SK-N-SH treated with all-trans-retinoic acid at 6 μM for 48 hours (cell line): ENCODE data around the gene SMPD3.

ENCODE experiments used
- ATAC-seq: fragments of 200-7000 bp; cut with Tn5 transposase; 3 replicates; pipeline ENCODE4 v1.9.1; 2020; ENCODE audit warnings: mild to moderate bottlenecking, moderate library complexity
- ARNTL ChIP-seq: fragments of 450-650 bp; formaldehyde crosslinking; IDR thresholded peaks from 2 replicates; pipeline ENCODE4 v1.5.0; 2020; ENCODE audit warnings: low read depth, mild to moderate bottlenecking, moderate library complexity, borderline replicate concordance
- BACH2 ChIP-seq: fragments of 250-450 bp; sonication (Bioruptor Pico); IDR thresholded peaks from 2 replicates; pipeline ENCODE4 v1.9.0; 2021; ENCODE audit warnings: mild to moderate bottlenecking, borderline replicate concordance
- CSDC2 ChIP-seq: fragments of 250-450 bp; sonication (Bioruptor Pico); IDR thresholded peaks from 2 replicates; pipeline ENCODE4 v1.5.0; 2020; ENCODE audit warnings: mild to moderate bottlenecking, moderate library complexity
- ESRRG ChIP-seq: fragments of 250-450 bp; sonication (Bioruptor Pico); IDR thresholded peaks from 2 replicates; pipeline ENCODE4 v1.6.1; 2021; ENCODE audit warnings: mild to moderate bottlenecking
- GLIS3 ChIP-seq: fragments of 250-450 bp; sonication (Bioruptor Pico); IDR thresholded peaks from 2 replicates; pipeline ENCODE4 v1.5.0; 2020; ENCODE audit warnings: mild to moderate bottlenecking, moderate library complexity
- ISL1 ChIP-seq: fragments of 250-450 bp; sonication (Bioruptor Pico); IDR thresholded peaks from 2 replicates; pipeline ENCODE4 v2.1.2; 2022; ENCODE audit warnings: mild to moderate bottlenecking, moderate library complexity
- OSR1 ChIP-seq: fragments of 250-450 bp; sonication (Bioruptor Pico); IDR thresholded peaks from 2 replicates; pipeline ENCODE4 v1.8.0; 2022; ENCODE audit warnings: moderate library complexity, mild to moderate bottlenecking, inconsistent platforms
- PATZ1 ChIP-seq: fragments of 250-450 bp; sonication (Bioruptor Pico); IDR thresholded peaks from 2 replicates; pipeline ENCODE4 v1.8.0; 2020; ENCODE audit warnings: mild to moderate bottlenecking, moderate library complexity, borderline replicate concordance
- PPARA ChIP-seq: fragments of 250-450 bp; sonication (Bioruptor Pico); IDR thresholded peaks from 2 replicates; pipeline ENCODE4 v1.5.0; 2020; ENCODE audit warnings: mild to moderate bottlenecking, borderline replicate concordance
- RARB ChIP-seq: fragments of 250-450 bp; sonication (Bioruptor Pico); IDR thresholded peaks from 2 replicates; pipeline ENCODE4 v1.8.0; 2021; ENCODE audit warnings: mild to moderate bottlenecking, moderate library complexity
- SNAI2 ChIP-seq: fragments of 250-450 bp; sonication (Bioruptor Pico); IDR thresholded peaks from 2 replicates; pipeline ENCODE4 v1.5.0; 2020; ENCODE audit warnings: mild to moderate bottlenecking, moderate library complexity
- TCF4 ChIP-seq: fragments of 250-450 bp; sonication (Bioruptor Pico); IDR thresholded peaks from 2 replicates; pipeline ENCODE4 v1.8.0; 2021; ENCODE audit warnings: mild to moderate bottlenecking, moderate library complexity, borderline replicate concordance
- TOX ChIP-seq: fragments of 250-450 bp; sonication (Bioruptor Pico); IDR thresholded peaks from 2 replicates; pipeline ENCODE4 v1.8.0; 2021; ENCODE audit warnings: mild to moderate bottlenecking, moderate library complexity, borderline replicate concordance
- ZC3H10 ChIP-seq: fragments of 250-450 bp; sonication (Bioruptor Pico); IDR thresholded peaks from 2 replicates; pipeline ENCODE4 v1.5.1; 2021; ENCODE audit warnings: mild to moderate bottlenecking, moderate library complexity
- ZFP3 ChIP-seq: fragments of 250-450 bp; sonication (Bioruptor Pico); IDR thresholded peaks from 2 replicates; pipeline ENCODE4 v1.5.0; 2020; ENCODE audit warnings: mild to moderate bottlenecking, moderate library complexity
- ZFP30 ChIP-seq: fragments of 450-650 bp; formaldehyde crosslinking; IDR thresholded peaks from 2 replicates; pipeline ENCODE4 v1.5.0; 2022; ENCODE audit warnings: mild to moderate bottlenecking, moderate library complexity
- ZNF565 ChIP-seq: fragments of 450-650 bp; formaldehyde crosslinking; conservative IDR thresholded peaks from 2 replicates; pipeline ENCODE4 v1.5.0; 2020; ENCODE audit warnings: low read depth, mild to moderate bottlenecking, moderate library complexity
- ZNF70 ChIP-seq: fragments of 450-650 bp; formaldehyde crosslinking; IDR thresholded peaks from 2 replicates; pipeline ENCODE4 v1.5.0; 2020; ENCODE audit warnings: mild to moderate bottlenecking, moderate library complexity
- ZNF8 ChIP-seq: fragments of 450-650 bp; formaldehyde crosslinking; IDR thresholded peaks from 2 replicates; pipeline ENCODE4 v1.5.0; 2020; ENCODE audit warnings: mild to moderate bottlenecking, moderate library complexity
- TF ChIP-seq, protein P1 (sequence below): fragments of 250-450 bp; sonication (Bioruptor Pico); IDR thresholded peaks from 2 replicates; pipeline ENCODE4 v1.5.1; 2021; ENCODE audit warnings: mild to moderate bottlenecking, moderate library complexity
- TF ChIP-seq, protein P2 (sequence below): fragments of 250-450 bp; sonication (Bioruptor Pico); IDR thresholded peaks from 2 replicates; pipeline ENCODE4 v1.5.0; 2020; ENCODE audit warnings: mild to moderate bottlenecking, moderate library complexity
- TF ChIP-seq, protein P3 (sequence below): fragments of 250-450 bp; sonication (Bioruptor Pico); IDR thresholded peaks from 2 replicates; pipeline ENCODE4 v1.5.1; 2020; ENCODE audit warnings: low read depth, mild to moderate bottlenecking, moderate library complexity
- TF ChIP-seq, protein P4 (sequence below): fragments of 250-450 bp; sonication (Bioruptor Pico); IDR thresholded peaks from 2 replicates; pipeline ENCODE4 v1.8.0; 2021; ENCODE audit warnings: low read depth, mild to moderate bottlenecking, moderate library complexity, borderline replicate concordance

The SMPD3 gene

DNA sequence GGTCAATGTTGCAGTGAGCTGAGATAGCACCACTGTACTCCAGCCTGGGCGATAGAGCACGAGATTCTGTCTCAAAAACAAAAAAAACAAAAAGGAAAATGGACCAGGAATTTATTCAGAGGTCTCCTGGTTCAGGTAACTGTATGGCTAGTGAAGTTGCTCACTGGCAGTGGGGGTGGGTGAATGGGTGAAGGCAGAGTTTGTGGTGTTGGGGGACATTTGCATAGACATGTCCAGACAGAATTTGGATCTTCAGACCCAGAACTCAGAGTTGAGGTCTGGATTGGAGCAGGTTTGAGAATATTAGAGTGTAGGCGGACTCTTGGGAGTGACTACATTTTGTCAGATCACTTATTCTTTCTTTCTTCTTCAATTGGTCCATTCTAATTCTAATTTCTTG, 55.0 kb downstream of the SMPD3 start:
- ATAC-seq, result no peak
- TF ChIP-seq BACH2 (CRISPR knock-in tag) (no peak), ZNF70 (CRISPR knock-in tag) (no peak), ISL1 (CRISPR knock-in tag) (no peak), PATZ1 (no peak), ZFP30 (no peak), CSDC2 (CRISPR knock-in tag) (no peak), ARNTL (CRISPR knock-in tag) (no peak), ZFP3 (CRISPR knock-in tag) (no peak), ZC3H10 (CRISPR knock-in tag) (no peak), ZNF565 (CRISPR knock-in tag) (no peak), ZNF8 (CRISPR knock-in tag) (no peak), SNAI2 (CRISPR knock-in tag) (no peak), PPARA (no peak)
- TF ChIP-seq, protein P1, sequence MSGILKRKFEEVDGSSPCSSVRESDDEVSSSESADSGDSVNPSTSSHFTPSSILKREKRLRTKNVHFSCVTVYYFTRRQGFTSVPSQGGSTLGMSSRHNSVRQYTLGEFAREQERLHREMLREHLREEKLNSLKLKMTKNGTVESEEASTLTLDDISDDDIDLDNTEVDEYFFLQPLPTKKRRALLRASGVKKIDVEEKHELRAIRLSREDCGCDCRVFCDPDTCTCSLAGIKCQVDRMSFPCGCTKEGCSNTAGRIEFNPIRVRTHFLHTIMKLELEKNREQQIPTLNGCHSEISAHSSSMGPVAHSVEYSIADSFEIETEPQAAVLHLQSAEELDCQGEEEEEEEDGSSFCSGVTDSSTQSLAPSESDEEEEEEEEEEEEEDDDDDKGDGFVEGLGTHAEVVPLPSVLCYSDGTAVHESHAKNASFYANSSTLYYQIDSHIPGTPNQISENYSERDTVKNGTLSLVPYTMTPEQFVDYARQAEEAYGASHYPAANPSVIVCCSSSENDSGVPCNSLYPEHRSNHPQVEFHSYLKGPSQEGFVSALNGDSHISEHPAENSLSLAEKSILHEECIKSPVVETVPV, result no peak
- TF ChIP-seq, protein P2, sequence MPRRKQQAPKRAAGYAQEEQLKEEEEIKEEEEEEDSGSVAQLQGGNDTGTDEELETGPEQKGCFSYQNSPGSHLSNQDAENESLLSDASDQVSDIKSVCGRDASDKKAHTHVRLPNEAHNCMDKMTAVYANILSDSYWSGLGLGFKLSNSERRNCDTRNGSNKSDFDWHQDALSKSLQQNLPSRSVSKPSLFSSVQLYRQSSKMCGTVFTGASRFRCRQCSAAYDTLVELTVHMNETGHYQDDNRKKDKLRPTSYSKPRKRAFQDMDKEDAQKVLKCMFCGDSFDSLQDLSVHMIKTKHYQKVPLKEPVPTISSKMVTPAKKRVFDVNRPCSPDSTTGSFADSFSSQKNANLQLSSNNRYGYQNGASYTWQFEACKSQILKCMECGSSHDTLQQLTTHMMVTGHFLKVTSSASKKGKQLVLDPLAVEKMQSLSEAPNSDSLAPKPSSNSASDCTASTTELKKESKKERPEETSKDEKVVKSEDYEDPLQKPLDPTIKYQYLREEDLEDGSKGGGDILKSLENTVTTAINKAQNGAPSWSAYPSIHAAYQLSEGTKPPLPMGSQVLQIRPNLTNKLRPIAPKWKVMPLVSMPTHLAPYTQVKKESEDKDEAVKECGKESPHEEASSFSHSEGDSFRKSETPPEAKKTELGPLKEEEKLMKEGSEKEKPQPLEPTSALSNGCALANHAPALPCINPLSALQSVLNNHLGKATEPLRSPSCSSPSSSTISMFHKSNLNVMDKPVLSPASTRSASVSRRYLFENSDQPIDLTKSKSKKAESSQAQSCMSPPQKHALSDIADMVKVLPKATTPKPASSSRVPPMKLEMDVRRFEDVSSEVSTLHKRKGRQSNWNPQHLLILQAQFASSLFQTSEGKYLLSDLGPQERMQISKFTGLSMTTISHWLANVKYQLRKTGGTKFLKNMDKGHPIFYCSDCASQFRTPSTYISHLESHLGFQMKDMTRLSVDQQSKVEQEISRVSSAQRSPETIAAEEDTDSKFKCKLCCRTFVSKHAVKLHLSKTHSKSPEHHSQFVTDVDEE (CRISPR knock-in tag), result no peak
- TF ChIP-seq, protein P3, sequence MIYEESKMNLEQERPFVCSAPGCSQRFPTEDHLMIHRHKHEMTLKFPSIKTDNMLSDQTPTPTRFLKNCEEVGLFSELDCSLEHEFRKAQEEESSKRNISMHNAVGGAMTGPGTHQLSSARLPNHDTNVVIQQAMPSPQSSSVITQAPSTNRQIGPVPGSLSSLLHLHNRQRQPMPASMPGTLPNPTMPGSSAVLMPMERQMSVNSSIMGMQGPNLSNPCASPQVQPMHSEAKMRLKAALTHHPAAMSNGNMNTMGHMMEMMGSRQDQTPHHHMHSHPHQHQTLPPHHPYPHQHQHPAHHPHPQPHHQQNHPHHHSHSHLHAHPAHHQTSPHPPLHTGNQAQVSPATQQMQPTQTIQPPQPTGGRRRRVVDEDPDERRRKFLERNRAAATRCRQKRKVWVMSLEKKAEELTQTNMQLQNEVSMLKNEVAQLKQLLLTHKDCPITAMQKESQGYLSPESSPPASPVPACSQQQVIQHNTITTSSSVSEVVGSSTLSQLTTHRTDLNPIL, result no peak
- TF ChIP-seq, protein P4, sequence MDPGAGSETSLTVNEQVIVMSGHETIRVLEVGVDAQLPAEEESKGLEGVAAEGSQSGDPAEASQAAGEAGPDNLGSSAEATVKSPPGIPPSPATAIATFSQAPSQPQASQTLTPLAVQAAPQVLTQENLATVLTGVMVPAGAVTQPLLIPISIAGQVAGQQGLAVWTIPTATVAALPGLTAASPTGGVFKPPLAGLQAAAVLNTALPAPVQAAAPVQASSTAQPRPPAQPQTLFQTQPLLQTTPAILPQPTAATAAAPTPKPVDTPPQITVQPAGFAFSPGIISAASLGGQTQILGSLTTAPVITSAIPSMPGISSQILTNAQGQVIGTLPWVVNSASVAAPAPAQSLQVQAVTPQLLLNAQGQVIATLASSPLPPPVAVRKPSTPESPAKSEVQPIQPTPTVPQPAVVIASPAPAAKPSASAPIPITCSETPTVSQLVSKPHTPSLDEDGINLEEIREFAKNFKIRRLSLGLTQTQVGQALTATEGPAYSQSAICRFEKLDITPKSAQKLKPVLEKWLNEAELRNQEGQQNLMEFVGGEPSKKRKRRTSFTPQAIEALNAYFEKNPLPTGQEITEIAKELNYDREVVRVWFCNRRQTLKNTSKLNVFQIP (CRISPR knock-in tag), result no peak

DNA sequence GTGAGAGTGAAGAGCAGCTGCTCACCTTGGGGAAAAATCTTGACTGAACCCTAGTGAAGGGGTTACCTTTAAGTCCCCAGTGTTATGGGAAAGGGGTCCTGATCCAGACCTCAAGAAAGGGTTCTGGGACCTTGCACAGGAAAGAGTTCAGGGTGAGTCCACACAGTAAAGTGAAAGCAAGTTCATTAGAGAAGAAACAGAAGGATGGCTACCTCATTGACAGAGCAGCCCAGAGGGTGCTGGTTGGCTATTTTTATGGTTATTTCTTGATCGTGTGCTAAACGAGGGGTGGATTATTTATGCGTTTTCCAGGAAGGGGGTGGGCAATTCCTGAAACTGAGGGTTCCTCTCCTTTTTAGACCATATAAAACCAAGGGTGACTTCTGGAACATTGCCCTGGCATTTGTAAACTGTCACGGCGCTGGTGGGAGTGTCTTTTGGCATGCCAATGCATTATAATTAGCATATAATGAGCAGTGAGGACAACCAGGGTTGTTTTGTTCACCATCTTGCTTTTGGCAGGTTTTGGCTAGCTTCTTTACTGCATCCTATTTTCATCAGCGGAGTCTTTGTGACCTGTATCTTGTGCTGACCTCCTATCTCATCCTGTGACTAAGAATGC, 58.4 kb downstream of the SMPD3 start:
- TF ChIP-seq BACH2 (CRISPR knock-in tag) (no peak), OSR1 (no peak), TOX (CRISPR knock-in tag) (no peak), PATZ1 (no peak), GLIS3 (CRISPR knock-in tag) (no peak), ZNF565 (CRISPR knock-in tag) (no peak), ARNTL (CRISPR knock-in tag) (no peak), RARB (CRISPR knock-in tag) (no peak), ZFP3 (CRISPR knock-in tag) (no peak), ZFP30 (no peak), TCF4 (CRISPR knock-in tag) (no peak), ESRRG (CRISPR knock-in tag) (no peak), ZC3H10 (CRISPR knock-in tag) (no peak), ISL1 (CRISPR knock-in tag) (no peak), PPARA (no peak)
- TF ChIP-seq, protein P3, result no peak
- TF ChIP-seq, protein P1, result no peak
- TF ChIP-seq, protein P4 (CRISPR knock-in tag), result no peak
- no peak for ATAC-seq
